Ascending aorta (tissue), 2 donors: ENCODE measurements around the gene RANBP9. TPM values are rescaled to one million over a fixed set of nuclear protein-coding genes. Genes with fewer than 3 reads are reported as not detected.

ENCODE experiments used
- DNase-seq, 2 donors: peaks; one replicate each; pipeline ENCODE4 v3.0.0-alpha.2; 2019; ENCODE audit warnings: low spot score in 2 of 2
- H3K27ac ChIP-seq, 2 donors: fragments of 200-600 bp; sonication (generic); one replicate each; pipeline ENCODE4 v1.5.1; 2016 to 2017; ENCODE audit warnings: mild to moderate bottlenecking in 1 of 2
- H3K27me3 ChIP-seq: fragments of 200-600 bp; sonication (generic); one replicate; pipeline ENCODE4 v1.5.1; 2017
- H3K36me3 ChIP-seq, 2 donors: fragments of 200-600 bp; sonication (generic); one replicate each; pipeline ENCODE4 v1.5.1; 2016
- H3K4me1 ChIP-seq, 2 donors: fragments of 200-600 bp; sonication (generic); one replicate each; pipeline ENCODE4 v1.5.1; 2016 to 2017; ENCODE audit warnings: mild to moderate bottlenecking in 1 of 2
- H3K4me3 ChIP-seq, 2 donors: fragments of 200-600 bp; sonication (generic); one replicate each; pipeline ENCODE4 v1.5.1; 2016 to 2017; ENCODE audit warnings: mild to moderate bottlenecking in 1 of 2
- H3K9me3 ChIP-seq, 2 donors: fragments of 200-600 bp; sonication (generic); one replicate each; pipeline ENCODE4 v1.5.1; 2016
- intact Hi-C: fragments of 100-400 bp; cut with DNase I; formaldehyde crosslinking; loops from one replicate; pipeline ENCODE4 v1.15.1; 2023
- total RNA-seq: library from RNA; depleted of rRNA; stranded (reverse); fragments of >200 nt; gene quantifications from one replicate; pipeline ENCODE4 v1.1.0, GENCODE V29; 2016
- TF ChIP-seq, protein P1 (sequence below), 3 experiments: fragments of 200-600 bp in 2 of 3; fragments of 450-650 bp in 1 of 3; sonication (generic) in 2 of 3; IDR thresholded peaks; one replicate each; pipeline ENCODE4 v1.5.1; 2016 to 2019; ENCODE audit warnings: antibody characterized with exemption in 3 of 3, mild to moderate bottlenecking in 1 of 3, moderate library complexity in 1 of 3

Gene RANBP9
- 26.3 TPM for total RNA-seq

DNA sequence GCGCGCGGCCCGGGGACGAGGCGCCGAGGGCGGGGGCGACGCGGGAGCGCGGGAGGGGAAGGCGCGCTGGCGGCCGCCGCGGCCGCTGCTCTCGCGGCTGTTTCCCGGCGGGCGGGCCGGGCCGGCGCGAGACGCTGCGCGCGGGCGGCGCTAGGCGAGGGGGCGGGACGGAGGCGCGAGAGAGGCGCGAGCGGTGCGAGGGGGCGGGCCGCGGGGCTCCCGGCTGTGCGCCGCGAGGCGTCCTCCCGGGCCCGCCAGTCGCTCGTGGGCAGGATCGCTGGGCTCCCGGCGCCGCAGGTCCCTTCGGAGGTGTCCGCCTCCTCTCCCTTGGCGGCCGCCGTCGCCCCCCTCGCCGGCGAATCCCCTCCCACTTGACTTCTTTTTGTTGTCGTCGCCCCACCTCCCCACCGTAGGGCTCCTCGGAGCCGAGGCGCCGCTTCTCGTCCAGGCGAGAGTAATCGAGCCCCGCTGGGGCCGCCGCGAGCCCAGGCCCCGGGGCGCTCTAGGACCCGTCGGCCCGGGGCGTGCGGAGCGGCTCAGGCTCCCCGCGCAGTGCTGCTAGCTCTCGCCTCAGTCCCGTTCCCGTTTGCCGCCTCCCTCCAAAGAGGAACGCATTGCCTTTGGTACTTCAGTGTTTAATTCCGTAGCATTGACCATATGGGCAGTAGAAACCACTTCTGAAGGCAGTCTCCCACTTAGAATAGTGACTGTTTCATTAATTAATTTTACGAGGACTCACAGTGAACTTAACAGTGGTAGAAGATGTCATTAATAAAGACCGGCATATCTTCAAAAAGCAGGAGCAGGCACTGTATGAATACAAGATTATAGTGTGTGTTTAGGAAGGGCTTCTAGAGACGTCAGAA lies at the start of gene RANBP9:
Gene RANBP9 (minus strand): TSS at position 103 of the 866 bp plus-strand sequence. CDS start 330 bp downstream, outside the sequence.
- intact Hi-C loops = loop anchor here (1.0 to 2.0 kb wide), 5 partner anchors 49 to 137 kb away; partner anchors contain the start of genes MCUR1 and SIRT5

DNA sequence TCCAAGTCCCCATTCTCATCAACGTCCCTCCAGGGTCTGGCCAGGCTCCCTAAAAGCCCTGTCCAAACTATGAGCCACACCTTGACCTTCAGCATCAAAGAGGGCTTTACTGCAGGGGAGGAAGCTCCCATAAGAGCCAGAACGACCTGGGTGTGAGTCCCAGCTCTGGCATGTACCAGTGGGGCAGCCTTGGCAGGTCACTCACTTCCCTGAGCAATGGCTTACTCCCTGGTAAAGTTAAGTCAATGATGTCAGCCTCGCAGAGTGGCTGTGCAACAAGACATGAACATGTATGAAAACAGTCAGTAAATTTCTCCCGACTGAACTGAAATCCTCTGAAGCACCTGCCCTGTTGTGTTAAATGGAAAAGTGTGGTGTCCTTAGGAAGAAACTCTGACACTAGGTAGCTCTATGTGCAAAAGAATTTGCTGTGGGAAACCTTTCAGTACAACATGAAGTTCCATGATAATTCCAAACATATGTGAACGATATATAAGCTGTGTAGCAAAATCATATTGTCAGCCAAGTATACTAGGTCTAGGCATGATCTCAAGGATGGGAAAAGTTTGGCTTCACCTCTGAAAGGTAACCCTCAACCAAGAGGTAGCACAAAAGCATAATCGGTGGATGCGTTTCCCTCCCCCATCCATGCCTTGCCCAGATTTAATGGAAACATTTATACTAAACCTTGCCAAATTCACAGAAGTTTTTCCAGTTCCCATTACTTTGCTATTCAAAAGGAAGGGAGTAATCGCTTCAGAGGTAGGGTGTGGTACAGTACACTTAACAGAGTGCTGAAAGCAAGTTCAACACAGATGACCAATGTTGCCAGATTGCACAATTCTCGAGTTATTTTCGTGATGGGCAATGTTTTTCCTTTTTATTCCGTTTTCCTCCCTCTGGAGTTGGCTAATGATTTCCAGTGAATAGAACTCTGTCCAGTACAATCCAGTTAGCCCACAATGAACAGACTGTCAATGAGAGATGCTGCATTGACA lies 49.0 kb upstream of the RANBP9 start:
- no peaks in the 10 kb centered on the region for H3K27me3 ChIP-seq
- H3K9me3 ChIP-seq = no peaks in the 10 kb centered on the region
- DNase-seq = peak in 1 of 2 donors; percentile 84
- H3K4me3 ChIP-seq = no peak overlapping the region
- H3K27ac ChIP-seq = peak overlapping the region; percentile 66 to 83
- TF ChIP-seq, protein P1, sequence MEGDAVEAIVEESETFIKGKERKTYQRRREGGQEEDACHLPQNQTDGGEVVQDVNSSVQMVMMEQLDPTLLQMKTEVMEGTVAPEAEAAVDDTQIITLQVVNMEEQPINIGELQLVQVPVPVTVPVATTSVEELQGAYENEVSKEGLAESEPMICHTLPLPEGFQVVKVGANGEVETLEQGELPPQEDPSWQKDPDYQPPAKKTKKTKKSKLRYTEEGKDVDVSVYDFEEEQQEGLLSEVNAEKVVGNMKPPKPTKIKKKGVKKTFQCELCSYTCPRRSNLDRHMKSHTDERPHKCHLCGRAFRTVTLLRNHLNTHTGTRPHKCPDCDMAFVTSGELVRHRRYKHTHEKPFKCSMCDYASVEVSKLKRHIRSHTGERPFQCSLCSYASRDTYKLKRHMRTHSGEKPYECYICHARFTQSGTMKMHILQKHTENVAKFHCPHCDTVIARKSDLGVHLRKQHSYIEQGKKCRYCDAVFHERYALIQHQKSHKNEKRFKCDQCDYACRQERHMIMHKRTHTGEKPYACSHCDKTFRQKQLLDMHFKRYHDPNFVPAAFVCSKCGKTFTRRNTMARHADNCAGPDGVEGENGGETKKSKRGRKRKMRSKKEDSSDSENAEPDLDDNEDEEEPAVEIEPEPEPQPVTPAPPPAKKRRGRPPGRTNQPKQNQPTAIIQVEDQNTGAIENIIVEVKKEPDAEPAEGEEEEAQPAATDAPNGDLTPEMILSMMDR (IDR thresholded peaks at IDR 0.05) = no peak
- H3K36me3 ChIP-seq = no peaks in the 10 kb centered on the region
- H3K4me1 ChIP-seq = peaks cover 9 to 38% of the 10 kb centered on the region in 2 donors
- intact Hi-C loops = loop anchor here (1.0 to 10.0 kb wide), 3 partner anchors 48 to 346 kb away; no protein-coding TSS in a partner anchor

More for the DNA sequence above, at the start of gene RANBP9:
- Histone ChIP-seq H3K27ac (peak within 1 kb of the TSS; percentile 98 to 100), H3K36me3 (no peaks in the 10 kb centered on the region), H3K4me1 (peaks cover 0 to 20% of the 10 kb centered on the region in 2 donors), H3K9me3 (no peaks in the 10 kb centered on the region), H3K4me3 (peak within 1 kb of the TSS; percentile 91 to 95), H3K27me3 (no peaks in the 10 kb centered on the region)
- TF ChIP-seq, protein P1 (IDR thresholded peaks at IDR 0.05) = peak in 2 of 3 experiments; percentile 0 to 6
- DNase-seq = peak; percentile 54 to 93

DNA sequence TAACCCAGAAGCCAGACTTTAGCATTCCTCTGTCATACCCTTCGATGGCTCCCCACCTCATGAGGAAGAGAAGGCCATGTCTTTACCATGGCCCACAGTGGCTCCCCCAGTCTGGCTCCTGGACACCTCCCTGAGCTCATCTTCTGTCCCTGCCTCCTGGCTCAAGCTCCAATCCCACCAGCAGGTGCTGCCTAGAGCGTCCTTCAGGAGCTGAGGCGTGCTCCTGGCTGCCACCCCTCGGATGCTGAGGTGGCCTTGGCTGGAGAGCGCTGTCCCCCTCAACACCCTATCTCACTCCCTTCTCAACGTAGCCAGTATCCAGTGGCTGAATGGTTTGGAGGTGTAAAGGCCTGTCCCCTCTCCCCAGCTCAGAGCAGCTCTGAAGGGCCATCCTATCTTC lies 47.4 kb upstream of the RANBP9 start:
- intact Hi-C loops = no loop called here
- TF ChIP-seq, protein P1 (IDR thresholded peaks at IDR 0.05) = no peak
- H3K27ac ChIP-seq = no peak overlapping the region
- H3K4me3 ChIP-seq = no peak overlapping the region
- no peaks in the 10 kb centered on the region for H3K36me3 ChIP-seq
- no peak for DNase-seq
- H3K27me3 ChIP-seq = no peaks in the 10 kb centered on the region
- no peaks in the 10 kb centered on the region for H3K9me3 ChIP-seq
- peaks cover 9 to 44% of the 10 kb centered on the region in 2 donors for H3K4me1 ChIP-seq

DNA sequence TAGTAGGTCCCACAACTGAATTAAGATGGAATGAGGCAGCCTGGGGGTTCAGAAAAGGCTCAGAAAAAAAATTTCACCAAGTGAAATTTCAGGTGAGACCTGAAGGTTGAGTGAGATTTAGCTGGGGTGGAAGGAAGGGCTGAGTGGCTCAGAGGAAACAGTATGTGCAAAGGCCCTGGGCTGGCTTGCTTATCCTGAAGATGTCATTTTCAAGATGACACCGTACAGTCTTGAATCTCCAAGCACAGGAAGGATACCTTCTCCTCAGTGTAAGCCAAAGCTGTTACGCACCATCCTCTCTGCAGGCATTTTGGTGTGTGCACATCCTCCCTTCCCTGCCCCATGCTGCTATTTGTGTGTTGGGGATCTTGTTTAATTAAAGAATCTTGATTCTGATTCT lies 43.0 kb upstream of the RANBP9 start:
- Histone ChIP-seq H3K27ac (peak overlapping the region in 1 of 2 donors; percentile 75), H3K4me1 (peaks cover 0 to 12% of the 10 kb centered on the region in 2 donors), H3K27me3 (no peaks in the 10 kb centered on the region), H3K4me3 (no peak overlapping the region), H3K36me3 (no peaks in the 10 kb centered on the region), H3K9me3 (no peaks in the 10 kb centered on the region)
- intact Hi-C loops = no loop called here
- no peak for DNase-seq
- TF ChIP-seq, protein P1 (IDR thresholded peaks at IDR 0.05) = no peak

DNA sequence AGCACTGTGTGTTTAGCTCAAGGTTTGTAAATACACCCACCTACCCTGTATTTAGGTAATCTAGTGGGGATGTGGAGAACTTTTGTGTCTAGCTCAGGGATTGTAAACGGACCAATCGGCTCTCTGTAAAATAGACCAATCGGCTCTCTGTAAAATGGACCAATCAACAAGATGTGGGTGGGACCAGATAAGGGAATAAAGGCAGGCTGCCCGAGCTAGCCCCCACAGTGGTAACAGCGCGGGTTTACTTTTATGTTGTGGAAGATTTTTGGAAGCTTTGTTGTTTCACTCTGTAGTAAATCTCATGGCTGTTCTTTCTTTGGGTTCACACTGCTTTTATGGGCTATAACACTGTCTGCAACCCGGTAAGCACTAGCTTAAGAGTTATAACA lies 32.1 kb upstream of the RANBP9 start:
- DNase-seq = peak in 1 of 2 donors; percentile 45
- Histone ChIP-seq H3K27ac (no peak overlapping the region), H3K9me3 (no peaks in the 10 kb centered on the region), H3K27me3 (no peaks in the 10 kb centered on the region), H3K4me3 (no peak overlapping the region), H3K36me3 (no peaks in the 10 kb centered on the region), H3K4me1 (no peaks in the 10 kb centered on the region)
- intact Hi-C loops = no loop called here
- TF ChIP-seq, protein P1 (IDR thresholded peaks at IDR 0.05) = no peak
